Parathyroid adenoma (tissue), 2 donors: ENCODE measurements around the gene VAPB.

Experiments
- H2AFZ ChIP-seq: fragments of 300-600 bp; sonication (generic); one replicate; pipeline ENCODE4 v1.7.0; 2017; ENCODE audit warnings: antibody characterized with exemption, mild to moderate bottlenecking
- H3K27ac ChIP-seq: fragments of 300-600 bp; sonication (generic); one replicate; pipeline ENCODE4 v1.7.0; 2017
- H3K27me3 ChIP-seq: fragments of 300-600 bp; sonication (generic); one replicate; pipeline ENCODE4 v1.7.0; 2017; ENCODE audit warnings: low read length; ENCODE audit not compliant: control insufficient read depth, insufficient read depth
- H3K36me3 ChIP-seq: fragments of 300-600 bp; sonication (generic); one replicate; pipeline ENCODE4 v1.7.0; 2017; ENCODE audit warnings: low read length; ENCODE audit not compliant: control insufficient read depth, insufficient read depth
- H3K4me1 ChIP-seq: fragments of 300-600 bp; sonication (generic); one replicate; pipeline ENCODE4 v1.7.0; 2017; ENCODE audit warnings: control low read depth
- H3K4me2 ChIP-seq: fragments of 300-600 bp; sonication (generic); one replicate; pipeline ENCODE4 v1.7.0; 2017; ENCODE audit warnings: low read length
- H3K4me3 ChIP-seq: fragments of 300-600 bp; sonication (generic); one replicate; pipeline ENCODE4 v1.7.0; 2017; ENCODE audit warnings: low read depth, low read length
- H3K79me2 ChIP-seq: fragments of 300-600 bp; sonication (generic); one replicate; pipeline ENCODE4 v1.7.0; 2017; ENCODE audit warnings: control low read depth
- H3K9ac ChIP-seq: fragments of 300-600 bp; sonication (generic); one replicate; pipeline ENCODE4 v1.7.0; 2017; ENCODE audit warnings: mild to moderate bottlenecking
- H3K9me3 ChIP-seq: fragments of 300-600 bp; sonication (generic); one replicate; pipeline ENCODE4 v1.7.0; 2017; ENCODE audit warnings: low read length; ENCODE audit not compliant: control insufficient read depth
- CTCF ChIP-seq: fragments of 300-600 bp; sonication (generic); IDR thresholded peaks from one replicate; pipeline ENCODE4 v1.7.0; 2017; ENCODE audit warnings: antibody characterized with exemption, mild to moderate bottlenecking
- donor health status: primary hyperparathyroidism.

VAPB gene

DNA sequence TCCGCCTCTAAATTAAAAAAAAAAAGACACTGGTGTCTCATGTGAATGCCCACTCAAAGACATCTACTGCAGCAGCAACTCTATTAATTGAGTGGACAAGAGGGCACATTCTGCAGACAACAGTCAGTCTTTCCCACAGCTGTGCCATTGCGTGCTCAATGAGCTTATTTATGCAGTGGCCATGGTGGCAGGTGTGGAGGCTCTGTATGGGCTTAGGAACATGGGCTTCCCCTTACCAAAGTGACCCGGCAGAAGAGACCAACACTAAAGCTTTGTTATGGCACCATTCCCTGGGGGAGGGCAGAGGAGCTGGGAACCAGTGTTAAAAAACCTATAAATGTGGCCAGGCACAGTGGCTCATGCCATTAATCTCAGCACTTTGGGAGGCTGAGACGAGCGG, 4.2 kb upstream of the VAPB start:
- no peak overlapping the region for H2AFZ ChIP-seq
- H3K27me3 ChIP-seq: no peaks in the 10 kb centered on the region
- no peak overlapping the region for H3K27ac ChIP-seq
- no peaks in the 10 kb centered on the region for H3K36me3 ChIP-seq
- no peak overlapping the region for H3K4me2 ChIP-seq
- peaks cover 3% of the 10 kb centered on the region for H3K79me2 ChIP-seq
- H3K9ac ChIP-seq: no peak overlapping the region
- TF ChIP-seq CTCF: no peak
- H3K4me1 ChIP-seq: no peaks in the 10 kb centered on the region
- peaks cover 3% of the 10 kb centered on the region for H3K9me3 ChIP-seq
- H3K4me3 ChIP-seq: no peak overlapping the region

DNA sequence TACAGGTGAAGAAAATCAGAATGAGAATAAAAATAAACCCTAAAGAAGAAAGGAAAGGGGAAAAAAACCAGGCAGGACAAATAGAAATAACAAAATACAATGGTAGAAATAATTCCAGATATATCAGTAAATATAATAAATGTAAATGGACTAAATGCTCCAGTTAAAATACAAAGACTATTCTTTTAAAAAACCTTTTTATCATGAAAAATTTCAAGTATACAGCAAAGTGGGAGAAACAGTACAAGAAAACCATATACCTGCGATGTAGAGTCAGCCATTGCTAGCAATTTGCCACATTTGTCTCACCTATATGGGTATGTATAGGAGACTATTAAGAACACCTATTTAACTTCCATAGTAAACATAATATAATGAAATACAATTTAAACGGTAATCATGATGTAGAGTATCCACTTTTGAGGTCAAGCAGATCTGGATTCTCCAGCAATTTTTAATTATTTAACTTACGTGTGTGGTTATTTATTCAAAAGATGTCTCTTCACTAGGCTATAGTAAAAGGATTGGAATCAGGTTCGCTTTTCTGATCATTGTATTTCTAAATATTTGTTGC, 914 bp upstream of the VAPB start:
- Histone ChIP-seq H3K4me3 (peak overlapping the region; percentile 74), H3K27me3 (no peaks in the 10 kb centered on the region), H3K36me3 (no peaks in the 10 kb centered on the region), H3K79me2 (peaks cover 35% of the 10 kb centered on the region), H3K27ac (peak overlapping the region; percentile 24), H3K4me1 (peaks cover 8% of the 10 kb centered on the region), H2AFZ (peak overlapping the region; percentile 93), H3K4me2 (peak overlapping the region; percentile 54), H3K9me3 (no peaks in the 10 kb centered on the region), H3K9ac (no peak overlapping the region)
- TF ChIP-seq CTCF: no peak

DNA sequence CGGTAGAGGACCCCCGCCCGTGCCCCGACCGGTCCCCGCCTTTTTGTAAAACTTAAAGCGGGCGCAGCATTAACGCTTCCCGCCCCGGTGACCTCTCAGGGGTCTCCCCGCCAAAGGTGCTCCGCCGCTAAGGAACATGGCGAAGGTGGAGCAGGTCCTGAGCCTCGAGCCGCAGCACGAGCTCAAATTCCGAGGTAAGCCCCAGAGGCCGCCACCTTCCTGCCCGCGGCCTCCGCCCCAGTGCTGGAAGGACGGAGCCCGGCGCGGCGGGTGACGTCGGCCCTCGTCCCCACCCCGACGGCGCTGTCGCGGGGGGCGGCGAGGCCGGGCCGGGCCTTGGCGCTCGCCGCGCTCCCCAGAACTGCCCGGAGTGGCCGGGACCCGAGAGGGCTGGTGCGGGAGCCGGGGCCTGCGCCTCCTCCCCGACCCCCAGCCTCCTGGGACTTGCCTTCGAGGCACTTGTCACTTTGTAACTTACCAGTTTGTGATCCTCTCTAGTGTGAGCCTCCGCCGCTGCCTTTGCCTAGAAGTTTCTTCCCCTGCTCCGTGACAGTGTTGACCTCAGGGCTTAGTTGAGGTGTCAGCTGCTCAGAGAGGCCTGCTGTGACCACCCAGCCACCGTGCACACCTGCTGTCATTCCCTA, 417 bp downstream of the VAPB start:
- Histone ChIP-seq H2AFZ (peak overlapping the region; percentile 93), H3K79me2 (peaks cover 46% of the 10 kb centered on the region)

DNA sequence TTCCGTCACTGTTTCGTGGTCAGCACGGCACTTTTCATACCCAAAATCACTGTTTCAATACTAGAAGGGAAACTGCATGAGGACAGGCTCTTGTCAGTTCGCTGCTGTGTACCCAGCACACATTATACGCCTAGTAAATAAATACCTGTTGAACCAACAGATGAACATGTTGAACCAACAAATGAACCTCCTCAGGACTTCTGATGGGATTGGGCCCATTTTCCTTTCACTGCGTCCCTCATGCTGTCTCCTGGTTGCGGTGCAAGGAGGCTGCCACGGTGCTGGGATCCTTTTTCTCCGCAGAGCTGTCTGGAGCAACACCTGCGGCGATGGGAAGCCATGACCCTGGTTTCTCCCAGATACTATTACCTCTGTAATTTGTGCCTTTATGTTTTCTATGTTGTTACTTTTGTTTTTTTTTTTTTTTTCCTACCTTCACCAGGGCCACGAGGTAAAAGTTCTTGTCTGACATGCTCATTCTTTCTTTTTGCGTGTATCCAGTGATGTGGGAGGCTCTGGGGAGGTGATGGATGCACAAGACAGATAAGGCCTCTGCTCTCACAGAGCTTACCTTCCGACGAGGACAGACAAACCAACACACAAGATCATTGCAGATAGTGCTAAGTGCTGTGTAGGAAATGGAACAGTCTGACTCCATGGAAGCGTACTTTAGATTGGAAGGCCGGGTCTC, 1.1 kb downstream of the VAPB start:
- no peak overlapping the region for H3K27ac ChIP-seq
- peak overlapping the region; percentile 74 for H3K4me3 ChIP-seq
- H3K36me3 ChIP-seq: no peaks in the 10 kb centered on the region
- H3K27me3 ChIP-seq: no peaks in the 10 kb centered on the region
- H2AFZ ChIP-seq: no peak overlapping the region
- peak overlapping the region; percentile 77 for H3K9ac ChIP-seq
- H3K9me3 ChIP-seq: no peaks in the 10 kb centered on the region
- peaks cover 53% of the 10 kb centered on the region for H3K79me2 ChIP-seq
- peak overlapping the region; percentile 75 for H3K4me2 ChIP-seq
- peaks cover 8% of the 10 kb centered on the region for H3K4me1 ChIP-seq
- no peak for TF ChIP-seq CTCF

More for the DNA sequence above, 417 bp downstream of the VAPB start:
- Histone ChIP-seq H3K4me2 (peak overlapping the region; percentile 75), H3K36me3 (no peaks in the 10 kb centered on the region), H3K9me3 (no peaks in the 10 kb centered on the region), H3K27me3 (no peaks in the 10 kb centered on the region), H3K4me1 (peaks cover 8% of the 10 kb centered on the region), H3K4me3 (peak overlapping the region; percentile 74), H3K27ac (peak overlapping the region; percentile 75), H3K9ac (peak overlapping the region; percentile 77)
- no peak for TF ChIP-seq CTCF
